GM10266 (cell line): ENCODE data around the gene ENOX2.

Source experiments
- DNase-seq: peaks from one replicate; pipeline ENCODE4 v3.0.0; 2012; ENCODE audit errors: extremely low spot score
- CTCF ChIP-seq: IDR thresholded peaks from 2 replicates; pipeline ENCODE4 v1.5.1; 2012; ENCODE audit warnings: mild to moderate bottlenecking, low read depth; ENCODE audit not compliant: control insufficient read depth, insufficient read depth; ENCODE audit errors: missing control alignments

Gene ENOX2

GRCh38 chrX:130728208-130728607, 174.8 kb downstream of the ENOX2 start:
- no peak for TF ChIP-seq CTCF
- no peak for DNase-seq

- no peak for TF ChIP-seq CTCF
- no peak for DNase-seq
These were observed 176.3 kb downstream of the ENOX2 start for GRCh38 chrX:130726661-130727060.

- TF ChIP-seq CTCF, result no peak
- no peak for DNase-seq
These were observed 177.5 kb downstream of the ENOX2 start for GRCh38 chrX:130725519-130725918.

- no peak for DNase-seq
- no peak for TF ChIP-seq CTCF
These were observed 183.6 kb downstream of the ENOX2 start for GRCh38 chrX:130719413-130719812.

GRCh38 chrX:130718137-130718536, 184.9 kb downstream of the ENOX2 start:
- no peak for DNase-seq
- TF ChIP-seq CTCF, result no peak

- DNase-seq, result no peak
- no peak for TF ChIP-seq CTCF
These were observed 186.1 kb downstream of the ENOX2 start for GRCh38 chrX:130716781-130717413.

- no peak for DNase-seq
- no peak for TF ChIP-seq CTCF
These were observed 186.7 kb downstream of the ENOX2 start for GRCh38 chrX:130716346-130716745.
